SK-N-SH (cell line): ENCODE results near the gene SLC24A5. TPM values are rescaled to one million over a fixed set of nuclear protein-coding genes. Genes with fewer than 3 reads are reported as not detected.

Experiments used
- CTCF ChIA-PET: fragments of 300-600, 350-600 bp; formaldehyde crosslinking; extraction: SDS; loops from one replicate; lab custom pipeline; 2021; lab: Yijun Ruan, JAX
- POLR2A ChIA-PET: fragments of 350-600 bp; sonication (Branson Sonifier 250); formaldehyde crosslinking; extraction: SDS; loops from one replicate; lab custom pipeline; 2020; ENCODE audit warnings: antibody characterized with exemption, inconsistent platforms; lab: Yijun Ruan, JAX
- DNase-seq: peaks from one replicate; pipeline ENCODE4 v3.0.0; 2012
- H2AFZ ChIP-seq: fragments of 200-600 bp; sonication (generic); 2 replicates; pipeline ENCODE4 v1.8.1; 2016; ENCODE audit warnings: antibody characterized with exemption, mild to moderate bottlenecking, low read depth
- H3F3A ChIP-seq: fragments of 200-600 bp; sonication (generic); replicated peaks from 2 replicates; pipeline ENCODE3; 2016; ENCODE audit warnings: antibody characterized with exemption, mild to moderate bottlenecking; ENCODE audit not compliant: insufficient read depth
- H3K27ac ChIP-seq, 2 experiments: fragments of 200-500 bp in 1 of 2; fragments of 200-600 bp in 1 of 2; sonication (Bioruptor generic) in 1 of 2; sonication (generic), shearing (Covaris generic) in 1 of 2; 2 replicates each; pipeline versions ENCODE4 v1.5.1 to v1.6.1; 2014 to 2016; ENCODE audit warnings: low read depth in 2 of 2, inconsistent platforms in 1 of 2, low read length in 1 of 2, mild to moderate bottlenecking in 1 of 2, mixed read lengths in 1 of 2
- H3K27me3 ChIP-seq: fragments of 200-600 bp; sonication (generic), shearing (Covaris generic); 2 replicates; pipeline ENCODE4 v1.6.1; 2016; ENCODE audit warnings: mixed run types; ENCODE audit not compliant: insufficient read depth
- H3K36me3 ChIP-seq, 2 experiments: fragments of 200-500 bp in 1 of 2; fragments of 200-600 bp in 1 of 2; sonication (Bioruptor generic) in 1 of 2; sonication (generic) in 1 of 2; replicated peaks in 1 of 2; 2 replicates each; pipeline versions ENCODE3 to v1.5.1; 2014 to 2016; ENCODE audit warnings: low read length in 1 of 2, mild to moderate bottlenecking in 1 of 2; ENCODE audit not compliant: insufficient read depth in 2 of 2, control insufficient read depth in 1 of 2
- H3K4me1 ChIP-seq, 2 experiments: fragments of 200-500 bp in 1 of 2; fragments of 200-600 bp in 1 of 2; sonication (Bioruptor generic) in 1 of 2; sonication (generic), shearing (Covaris generic) in 1 of 2; 2 replicates each; pipeline versions ENCODE4 v1.5.1 to v1.6.1; 2014 to 2016; ENCODE audit warnings: low read depth in 1 of 2, low read length in 1 of 2, mixed run types in 1 of 2; ENCODE audit not compliant: insufficient read depth in 2 of 2, control insufficient read depth in 1 of 2
- H3K4me2 ChIP-seq: fragments of 200-600 bp; sonication (generic), shearing (Covaris generic); 2 replicates; pipeline ENCODE4 v1.6.1; 2017; ENCODE audit warnings: mixed run types
- H3K4me3 ChIP-seq, 2 experiments: fragments of 200-500 bp in 1 of 2; fragments of 200-600 bp in 1 of 2; sonication (Bioruptor generic) in 1 of 2; sonication (generic), shearing (Covaris generic) in 1 of 2; 2 replicates each; pipeline versions ENCODE4 v1.5.1 to v1.8.1; 2014 to 2016; ENCODE audit warnings: low read depth in 2 of 2, inconsistent platforms in 1 of 2, low read length in 1 of 2, mild to moderate bottlenecking in 1 of 2, mixed read lengths in 1 of 2, moderate library complexity in 1 of 2
- H3K79me2 ChIP-seq: fragments of 200-600 bp; sonication (generic); 2 replicates; pipeline ENCODE4 v1.8.1; 2017; ENCODE audit warnings: mild to moderate bottlenecking; ENCODE audit not compliant: insufficient read depth
- H3K9ac ChIP-seq: fragments of 200-600 bp; sonication (generic); 2 replicates; pipeline ENCODE4 v1.6.1; 2017; ENCODE audit warnings: mixed run types
- H3K9me2 ChIP-seq: fragments of 200-600 bp; sonication (generic); 2 replicates; pipeline ENCODE4 v1.6.1; 2017; ENCODE audit warnings: mixed run types
- H3K9me3 ChIP-seq: fragments of 200-600 bp; sonication (generic); 2 replicates; pipeline ENCODE4 v1.6.1; 2017; ENCODE audit warnings: mixed run types, mild to moderate bottlenecking, moderate library complexity
- H4K20me1 ChIP-seq: fragments of 200-600 bp; sonication (generic); 2 replicates; pipeline ENCODE4 v1.6.1; 2017; ENCODE audit warnings: mild to moderate bottlenecking, mixed run types; ENCODE audit not compliant: insufficient read depth
- CHD2 ChIP-seq: fragments of 150-350 bp; IDR thresholded peaks from 2 replicates; pipeline ENCODE4 v1.6.1; 2018; ENCODE audit warnings: low read length; ENCODE audit not compliant: partially characterized antibody
- ELF1 ChIP-seq: IDR thresholded peaks from 2 replicates; pipeline ENCODE4 v1.4.0; 2012
- EZH2phosphoT487 ChIP-seq: fragments of 200-600 bp; sonication (generic); IDR thresholded peaks from 2 replicates; pipeline ENCODE4 v1.6.1; 2017; ENCODE audit warnings: low read depth, mixed run types, mild to moderate bottlenecking, antibody characterized with exemption, moderate library complexity, borderline replicate concordance
- FOSL2 ChIP-seq: IDR thresholded peaks from 2 replicates; pipeline ENCODE4 v1.4.0; 2012; ENCODE audit warnings: low read depth, mild to moderate bottlenecking, moderate library complexity, borderline replicate concordance
- JUND ChIP-seq: IDR thresholded peaks from 2 replicates; pipeline ENCODE4 v1.4.0; 2012
- NRF1 ChIP-seq: IDR thresholded peaks from 2 replicates; pipeline ENCODE4 v1.6.1; 2012; ENCODE audit warnings: low read depth, mild to moderate bottlenecking, low read length
- POLR2AphosphoS5 ChIP-seq: IDR thresholded peaks from 2 replicates; pipeline ENCODE4 v1.6.1; 2012; ENCODE audit warnings: low read depth, low read length
- REST ChIP-seq: IDR thresholded peaks from 2 replicates; pipeline ENCODE4 v1.6.1; 2012; ENCODE audit warnings: mild to moderate bottlenecking, low read depth, low read length, moderate library complexity
- SMC3 ChIP-seq: IDR thresholded peaks from 2 replicates; pipeline ENCODE4 v1.6.1; 2012; ENCODE audit warnings: low read depth, low read length, improper control_type of control experiment
- USF1 ChIP-seq: IDR thresholded peaks from 2 replicates; pipeline ENCODE4 v1.4.0; 2012; ENCODE audit warnings: low read depth, borderline replicate concordance
- YY1 ChIP-seq: IDR thresholded peaks from 2 replicates; pipeline ENCODE4 v1.4.0; 2012; ENCODE audit warnings: low read depth, mild to moderate bottlenecking
- WGBS: methylation state at CpG from one replicate; pipeline ENCODE4 v1.1.6; 2017; ENCODE audit warnings: low lambda C conversion rate; 5-methylcytosine and 5-hydroxymethylcytosine counted together
- polyA plus RNA-seq, 3 experiments: library from polyadenylated mRNA; depleted of rRNA; stranded (reverse); fragments of >200 nt; gene quantifications; 2 replicates each; pipeline ENCODE4 v1.2.3, GENCODE V29; 2012
- TF ChIP-seq, protein P1 (sequence below): fragments of 150-350 bp; IDR thresholded peaks from 2 replicates; pipeline ENCODE4 v1.6.1; 2017; ENCODE audit warnings: antibody characterized with exemption, low read length, low read depth, borderline replicate concordance
- TF ChIP-seq, protein P2 (sequence below): fragments of 150-350 bp; IDR thresholded peaks from 2 replicates; pipeline ENCODE4 v1.6.1; 2016; ENCODE audit warnings: mild to moderate bottlenecking, low read depth, low read length
- TF ChIP-seq, protein P3 (sequence below): IDR thresholded peaks from 2 replicates; pipeline ENCODE4 v1.4.0; 2012; ENCODE audit warnings: low read depth
- TF ChIP-seq, protein P4 (sequence below): fragments of 200-600 bp; sonication (generic); IDR thresholded peaks from 2 replicates; pipeline ENCODE4 v1.6.1; 2017; ENCODE audit warnings: antibody characterized with exemption, mild to moderate bottlenecking, moderate library complexity

SLC24A5 gene
- polyA plus RNA-seq, 1 of the 3 experiments (the other 2 are of a cell fraction), result not detected

DNA sequence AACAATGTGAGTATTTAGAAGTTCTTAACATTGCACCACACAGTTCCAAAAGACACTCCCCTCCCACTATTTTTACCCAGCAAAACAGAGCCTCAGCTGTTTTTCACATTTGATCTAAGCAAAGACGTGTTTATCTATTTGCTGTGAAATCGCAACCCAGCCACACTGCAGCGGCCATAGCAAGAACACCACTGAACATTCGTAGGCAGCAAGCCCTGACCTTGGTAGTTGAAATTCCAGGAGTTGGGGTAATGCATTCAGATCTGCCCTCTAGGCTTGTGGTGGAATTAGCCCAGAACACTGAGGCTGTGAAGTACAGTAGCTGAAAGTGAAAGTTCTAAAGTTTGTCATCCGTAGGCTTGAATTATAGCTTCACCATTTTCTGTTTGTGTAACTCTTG is 17.1 kb upstream of the SLC24A5 start (continued):
- TF ChIP-seq USF1 (no peak), FOSL2 (no peak)
- TF ChIP-seq, protein P1, sequence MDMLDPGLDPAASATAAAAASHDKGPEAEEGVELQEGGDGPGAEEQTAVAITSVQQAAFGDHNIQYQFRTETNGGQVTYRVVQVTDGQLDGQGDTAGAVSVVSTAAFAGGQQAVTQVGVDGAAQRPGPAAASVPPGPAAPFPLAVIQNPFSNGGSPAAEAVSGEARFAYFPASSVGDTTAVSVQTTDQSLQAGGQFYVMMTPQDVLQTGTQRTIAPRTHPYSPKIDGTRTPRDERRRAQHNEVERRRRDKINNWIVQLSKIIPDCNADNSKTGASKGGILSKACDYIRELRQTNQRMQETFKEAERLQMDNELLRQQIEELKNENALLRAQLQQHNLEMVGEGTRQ, result no peak
- TF ChIP-seq, protein P2, sequence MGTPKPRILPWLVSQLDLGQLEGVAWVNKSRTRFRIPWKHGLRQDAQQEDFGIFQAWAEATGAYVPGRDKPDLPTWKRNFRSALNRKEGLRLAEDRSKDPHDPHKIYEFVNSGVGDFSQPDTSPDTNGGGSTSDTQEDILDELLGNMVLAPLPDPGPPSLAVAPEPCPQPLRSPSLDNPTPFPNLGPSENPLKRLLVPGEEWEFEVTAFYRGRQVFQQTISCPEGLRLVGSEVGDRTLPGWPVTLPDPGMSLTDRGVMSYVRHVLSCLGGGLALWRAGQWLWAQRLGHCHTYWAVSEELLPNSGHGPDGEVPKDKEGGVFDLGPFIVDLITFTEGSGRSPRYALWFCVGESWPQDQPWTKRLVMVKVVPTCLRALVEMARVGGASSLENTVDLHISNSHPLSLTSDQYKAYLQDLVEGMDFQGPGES, result no peak
- TF ChIP-seq, all 33 proteins: peak for 0

DNA sequence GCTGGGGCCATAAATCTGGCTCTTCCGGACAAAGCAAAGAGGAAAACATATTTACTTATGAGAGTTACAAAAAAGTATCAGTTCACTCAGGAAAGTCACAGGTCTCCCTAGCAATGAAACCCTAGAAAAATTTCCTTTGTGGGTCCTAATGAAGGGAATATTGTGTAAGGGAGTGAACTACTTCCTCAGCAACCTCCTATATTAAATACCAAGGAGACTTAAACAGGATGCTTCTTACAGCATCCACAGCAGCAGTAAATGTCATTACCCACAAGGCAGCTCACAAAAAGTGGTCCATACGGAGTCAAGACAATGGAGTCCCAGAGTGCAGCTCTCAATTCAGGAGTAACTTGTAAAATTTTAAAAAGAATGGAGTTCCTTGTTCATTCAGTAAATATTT is 14.9 kb upstream of the SLC24A5 start:
- Histone ChIP-seq H3K36me3 (no peaks in the 10 kb centered on the region), H3K79me2 (no peaks in the 10 kb centered on the region), H3K27me3 (no peaks in the 10 kb centered on the region), H2AFZ (no peak overlapping the region), H3K4me3 (no peak overlapping the region), H3K27ac (no peak overlapping the region), H3F3A (no peaks in the 10 kb centered on the region), H4K20me1 (no peaks in the 10 kb centered on the region), H3K9ac (no peak overlapping the region), H3K4me2 (no peak overlapping the region), H3K4me1 (peaks cover 0 to under 1% of the 10 kb centered on the region in 2 experiments; a peak in 2 of 4 replicates), H3K9me2 (no peaks in the 10 kb centered on the region), H3K9me3 (no peaks in the 10 kb centered on the region)
- WGBS, result 61% methylated on average over 2 of the region's 2 CpGs
- DNase-seq, result no peak
- POLR2A ChIA-PET, result no interaction called here
- CTCF ChIA-PET, result interaction anchor here (0.7 to 2.7 kb wide), 6 partner anchors 8 to 910 kb away, joined by 3 to 14 read pairs (median 4); no protein-coding TSS in a partner anchor
- TF ChIP-seq JUND (no peak), USF1 (no peak), NRF1 (no peak), YY1 (no peak), ELF1 (no peak), SMC3 (no peak), REST (no peak), POLR2AphosphoS5 (no peak), CHD2 (no peak), EZH2phosphoT487 (no peak)
- TF ChIP-seq, protein P3, sequence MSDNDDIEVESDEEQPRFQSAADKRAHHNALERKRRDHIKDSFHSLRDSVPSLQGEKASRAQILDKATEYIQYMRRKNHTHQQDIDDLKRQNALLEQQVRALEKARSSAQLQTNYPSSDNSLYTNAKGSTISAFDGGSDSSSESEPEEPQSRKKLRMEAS, result no peak
- TF ChIP-seq, protein P2, result no peak
- TF ChIP-seq, protein P4, sequence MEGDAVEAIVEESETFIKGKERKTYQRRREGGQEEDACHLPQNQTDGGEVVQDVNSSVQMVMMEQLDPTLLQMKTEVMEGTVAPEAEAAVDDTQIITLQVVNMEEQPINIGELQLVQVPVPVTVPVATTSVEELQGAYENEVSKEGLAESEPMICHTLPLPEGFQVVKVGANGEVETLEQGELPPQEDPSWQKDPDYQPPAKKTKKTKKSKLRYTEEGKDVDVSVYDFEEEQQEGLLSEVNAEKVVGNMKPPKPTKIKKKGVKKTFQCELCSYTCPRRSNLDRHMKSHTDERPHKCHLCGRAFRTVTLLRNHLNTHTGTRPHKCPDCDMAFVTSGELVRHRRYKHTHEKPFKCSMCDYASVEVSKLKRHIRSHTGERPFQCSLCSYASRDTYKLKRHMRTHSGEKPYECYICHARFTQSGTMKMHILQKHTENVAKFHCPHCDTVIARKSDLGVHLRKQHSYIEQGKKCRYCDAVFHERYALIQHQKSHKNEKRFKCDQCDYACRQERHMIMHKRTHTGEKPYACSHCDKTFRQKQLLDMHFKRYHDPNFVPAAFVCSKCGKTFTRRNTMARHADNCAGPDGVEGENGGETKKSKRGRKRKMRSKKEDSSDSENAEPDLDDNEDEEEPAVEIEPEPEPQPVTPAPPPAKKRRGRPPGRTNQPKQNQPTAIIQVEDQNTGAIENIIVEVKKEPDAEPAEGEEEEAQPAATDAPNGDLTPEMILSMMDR, result no peak
